ENCODE measurements around the gene GOLIM4.
"Not testable (repeated sequence)": the region's sequence is repeated elsewhere in the genome, so short reads cannot be mapped to it uniquely, and the experiment has no call there.

DNA sequence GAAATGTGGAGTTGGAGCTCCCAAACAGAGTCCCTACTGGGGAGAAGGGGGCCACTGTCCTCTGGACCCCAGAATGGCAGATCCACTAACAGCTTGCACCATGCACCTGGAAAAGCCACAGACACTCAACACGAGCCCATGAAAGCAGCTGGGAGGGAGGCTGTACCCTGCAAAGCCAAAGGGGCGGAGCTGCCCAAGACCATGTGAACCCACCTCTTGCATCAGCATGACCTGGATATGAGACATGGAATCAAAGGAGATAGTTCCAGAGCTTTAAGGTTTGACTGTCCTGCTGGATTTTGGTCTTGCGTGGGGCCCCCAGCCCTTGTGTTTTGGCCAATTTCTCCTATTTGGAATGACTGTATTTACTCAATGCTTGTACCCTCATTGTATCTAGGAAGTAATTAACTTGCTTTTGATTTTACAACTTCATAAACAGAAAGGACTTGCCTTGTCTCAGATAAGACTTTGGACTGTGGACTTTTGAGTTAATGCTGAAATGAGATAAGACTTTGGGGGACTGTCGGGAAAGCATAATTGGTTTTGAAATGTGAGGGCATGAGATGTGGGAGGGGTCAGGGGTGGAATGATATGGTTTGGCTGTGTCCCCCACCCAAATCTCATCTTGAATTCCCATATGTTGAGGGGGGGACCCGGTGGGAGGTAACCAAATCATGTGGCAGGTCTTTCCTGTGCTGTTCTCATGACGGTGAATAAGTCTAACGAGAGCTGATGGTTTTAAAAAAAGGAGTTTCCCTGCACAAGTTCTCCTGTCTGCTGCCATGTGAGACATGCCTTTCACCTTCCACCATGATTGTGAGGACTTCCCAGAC, 39.1 kb downstream of the GOLIM4 start:
- TF ChIP-seq, protein P1, sequence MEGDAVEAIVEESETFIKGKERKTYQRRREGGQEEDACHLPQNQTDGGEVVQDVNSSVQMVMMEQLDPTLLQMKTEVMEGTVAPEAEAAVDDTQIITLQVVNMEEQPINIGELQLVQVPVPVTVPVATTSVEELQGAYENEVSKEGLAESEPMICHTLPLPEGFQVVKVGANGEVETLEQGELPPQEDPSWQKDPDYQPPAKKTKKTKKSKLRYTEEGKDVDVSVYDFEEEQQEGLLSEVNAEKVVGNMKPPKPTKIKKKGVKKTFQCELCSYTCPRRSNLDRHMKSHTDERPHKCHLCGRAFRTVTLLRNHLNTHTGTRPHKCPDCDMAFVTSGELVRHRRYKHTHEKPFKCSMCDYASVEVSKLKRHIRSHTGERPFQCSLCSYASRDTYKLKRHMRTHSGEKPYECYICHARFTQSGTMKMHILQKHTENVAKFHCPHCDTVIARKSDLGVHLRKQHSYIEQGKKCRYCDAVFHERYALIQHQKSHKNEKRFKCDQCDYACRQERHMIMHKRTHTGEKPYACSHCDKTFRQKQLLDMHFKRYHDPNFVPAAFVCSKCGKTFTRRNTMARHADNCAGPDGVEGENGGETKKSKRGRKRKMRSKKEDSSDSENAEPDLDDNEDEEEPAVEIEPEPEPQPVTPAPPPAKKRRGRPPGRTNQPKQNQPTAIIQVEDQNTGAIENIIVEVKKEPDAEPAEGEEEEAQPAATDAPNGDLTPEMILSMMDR (conservative IDR thresholded peaks at IDR 0.05 in 1 of 2, IDR thresholded peaks at IDR 0.05 in 1 of 2; ENCODE audit: extremely low read depth in 1 of 2, insufficient read depth in 1 of 2, low read depth in 1 of 2, low read length in 2 of 2), result not testable (repeated sequence)
- TF ChIP-seq EZH2 (IDR thresholded peaks at IDR 0.05; ENCODE audit: borderline replicate concordance, low read length), result not testable (repeated sequence)
